Keratinocyte (primary cell): ENCODE results near the gene EPG5. TPM values are rescaled to one million over a fixed set of nuclear protein-coding genes. Genes with fewer than 3 reads are reported as not detected.

ENCODE experiments used
- DNase-seq: peaks from one replicate; pipeline ENCODE4 v3.0.0-alpha.2; 2011; ENCODE audit warnings: low read depth, missing footprints, low spot score
- FAIRE-seq: peaks from 2 replicates; lab custom pipeline; 2011; peaks lifted over from hg19 to GRCh38; lab: Jason Lieb, UNC
- H2AFZ ChIP-seq: 2 replicates; pipeline ENCODE4 v1.6.0; 2012; ENCODE audit warnings: low read length, control low read depth, inconsistent platforms; ENCODE audit not compliant: control insufficient read depth
- H3K27ac ChIP-seq: 2 replicates; pipeline ENCODE4 v1.5.1; 2011; ENCODE audit warnings: low read length; ENCODE audit not compliant: control insufficient read depth, insufficient read depth
- H3K27me3 ChIP-seq: 3 replicates; pipeline ENCODE4 v1.6.0; 2011; ENCODE audit warnings: low read length; ENCODE audit not compliant: control insufficient read depth, insufficient read depth; ENCODE audit errors: extremely low read depth
- H3K36me3 ChIP-seq, 2 experiments: 2 replicates in 1 of 2; 3 replicates in 1 of 2; pipeline ENCODE4 v1.5.1; 2011; ENCODE audit warnings: low read length in 2 of 2, mild to moderate bottlenecking in 1 of 2; ENCODE audit not compliant: control insufficient read depth in 2 of 2, insufficient read depth in 2 of 2; ENCODE audit errors: extremely low read depth in 1 of 2
- H3K4me1 ChIP-seq: 3 replicates; pipeline ENCODE4 v1.5.1; 2011; ENCODE audit warnings: low read length; ENCODE audit not compliant: control insufficient read depth, insufficient read depth; ENCODE audit errors: extremely low read depth
- H3K4me2 ChIP-seq: 3 replicates; pipeline ENCODE4 v1.6.0; 2011; ENCODE audit warnings: low read depth, low read length; ENCODE audit not compliant: control insufficient read depth, insufficient read depth; ENCODE audit errors: extremely low read depth
- H3K4me3 ChIP-seq, 3 experiments: fragments of 200-600 bp in 1 of 3; sonication (generic) in 1 of 3; 2 replicates in 2 of 3; 3 replicates in 1 of 3; pipeline ENCODE4 v1.5.1; 2011 to 2016; ENCODE audit warnings: low read length in 3 of 3, mild to moderate bottlenecking in 3 of 3, control low read depth in 2 of 3, inconsistent platforms in 1 of 3, low read depth in 1 of 3, mixed read lengths in 1 of 3, mixed run types in 1 of 3, moderate library complexity in 1 of 3; ENCODE audit not compliant: control insufficient read depth in 2 of 3, insufficient read depth in 2 of 3; ENCODE audit errors: extremely low read depth in 1 of 3
- H3K79me2 ChIP-seq: 2 replicates; pipeline ENCODE4 v1.6.0; 2012; ENCODE audit warnings: low read length; ENCODE audit not compliant: control insufficient read depth, insufficient read depth
- H3K9ac ChIP-seq: 3 replicates; pipeline ENCODE4 v1.6.0; 2011; ENCODE audit warnings: low read length; ENCODE audit not compliant: control insufficient read depth, insufficient read depth; ENCODE audit errors: extremely low read depth
- H3K9me1 ChIP-seq: 3 replicates; pipeline ENCODE4 v1.6.0; 2011; ENCODE audit warnings: low read length; ENCODE audit not compliant: control insufficient read depth, insufficient read depth; ENCODE audit errors: extremely low read depth
- H3K9me3 ChIP-seq: 2 replicates; pipeline ENCODE4 v1.5.1; 2012; ENCODE audit warnings: low read depth, low read length; ENCODE audit not compliant: control insufficient read depth
- H4K20me1 ChIP-seq: 3 replicates; pipeline ENCODE4 v1.6.0; 2011; ENCODE audit warnings: low read length; ENCODE audit not compliant: control insufficient read depth, insufficient read depth; ENCODE audit errors: extremely low read depth
- CTCF ChIP-seq, 3 experiments: IDR thresholded peaks in 1 of 3; conservative IDR thresholded peaks in 1 of 3; optimal IDR thresholded peaks in 1 of 3; 2 replicates in 2 of 3; 3 replicates in 1 of 3; pipeline versions ENCODE3 to v1.5.1; 2011; ENCODE audit warnings: low read length in 3 of 3, mild to moderate bottlenecking in 3 of 3, moderate library complexity in 2 of 3, control low read depth in 1 of 3, inconsistent platforms in 1 of 3; ENCODE audit not compliant: insufficient read depth in 2 of 3; ENCODE audit errors: extremely low read depth in 1 of 3
- EZH2 ChIP-seq: IDR thresholded peaks from one replicate; pipeline ENCODE4 v1.6.1; 2012; ENCODE audit warnings: inconsistent platforms, mild to moderate bottlenecking, low read length, moderate library complexity
- dilution Hi-C: fragments of 300-500 bp; cut with MboI; formaldehyde crosslinking; loops from one replicate; pipeline ENCODE4 v1.7.0; 2020; ENCODE audit warnings: low sequenced_read_pairs; ENCODE audit not compliant: extremely low pct_ligation_motif_present
- polyA plus RNA-seq, 5 experiments: library from polyadenylated mRNA; depleted of rRNA in 3 of 5; stranded (reverse) in 3 of 5; stranded (forward) in 1 of 5; unstranded in 1 of 5; fragments of >200 nt; gene quantifications; 1 replicate in 1 of 5; 2 replicates in 3 of 5; 3 replicates in 1 of 5; pipeline versions ENCODE4 v1.2.1 to v1.2.3, GENCODE V29; 2011 to 2012; ENCODE audit warnings: missing spikeins in 2 of 5, low read depth in 1 of 5, low replicate concordance in 1 of 5

Gene EPG5
- polyA plus RNA-seq, 1 donor (not counting 4 experiments of a cell fraction or from before 2014, with no cell fraction given) = 17.8 TPM

GRCh38 chr18:45887585-45887984, 79.5 kb downstream of the EPG5 start:
- H3K9me3 ChIP-seq = no peaks in the 10 kb centered on the region
- no peaks in the 10 kb centered on the region for H3K79me2 ChIP-seq
- dilution Hi-C loops = no loop called here
- no peak overlapping the region for H3K27ac ChIP-seq
- H4K20me1 ChIP-seq = no peaks in the 10 kb centered on the region
- no peak overlapping the region for H2AFZ ChIP-seq
- H3K9me1 ChIP-seq = no peaks in the 10 kb centered on the region
- H3K27me3 ChIP-seq = no peaks in the 10 kb centered on the region
- H3K4me3 ChIP-seq = no peak overlapping the region
- H3K36me3 ChIP-seq = peaks cover 12 to 14% of the 10 kb centered on the region in 2 experiments
- H3K9ac ChIP-seq = no peak overlapping the region
- H3K4me1 ChIP-seq = no peaks in the 10 kb centered on the region
- no peak for DNase-seq
- TF ChIP-seq EZH2 = no peak
- TF ChIP-seq CTCF (optimal IDR thresholded peaks at IDR 0.05 in 1 of 3, IDR thresholded peaks at IDR 0.05 in 1 of 3, conservative IDR thresholded peaks at IDR 0.05 in 1 of 3; ENCODE audit: extremely low read depth in 1 of 3, insufficient read depth in 2 of 3, low read length in 3 of 3) = no peak
- H3K4me2 ChIP-seq = no peak overlapping the region
- no peak for FAIRE-seq

GRCh38 chr18:45880876-45881558, 86.1 kb downstream of the EPG5 start:
- H3K79me2 ChIP-seq = no peaks in the 10 kb centered on the region
- H4K20me1 ChIP-seq = no peaks in the 10 kb centered on the region
- H3K36me3 ChIP-seq = peaks cover 8 to 16% of the 10 kb centered on the region in 2 experiments
- no peaks in the 10 kb centered on the region for H3K9me1 ChIP-seq
- no peak overlapping the region for H3K4me3 ChIP-seq
- no peak for TF ChIP-seq CTCF (optimal IDR thresholded peaks at IDR 0.05 in 1 of 3, IDR thresholded peaks at IDR 0.05 in 1 of 3, conservative IDR thresholded peaks at IDR 0.05 in 1 of 3; ENCODE audit: extremely low read depth in 1 of 3, insufficient read depth in 2 of 3, low read length in 3 of 3)
- TF ChIP-seq EZH2 = no peak
- H3K4me1 ChIP-seq = no peaks in the 10 kb centered on the region
- no peak overlapping the region for H3K27ac ChIP-seq
- H3K9ac ChIP-seq = no peak overlapping the region
- DNase-seq (no peak), FAIRE-seq (no peak)
- no peak overlapping the region for H2AFZ ChIP-seq
- no peak overlapping the region for H3K4me2 ChIP-seq
- no peaks in the 10 kb centered on the region for H3K27me3 ChIP-seq
- H3K9me3 ChIP-seq = no peaks in the 10 kb centered on the region
- dilution Hi-C loops = no loop called here
